Subcutaneous adipose tissue (tissue), 4 donors: ENCODE measurements around the gene KIF3C. TPM values are rescaled to one million over a fixed set of nuclear protein-coding genes. Genes with fewer than 3 reads are reported as not detected.

ENCODE experiments used
- total RNA-seq, 4 donors: library from RNA; depleted of rRNA; stranded (reverse); fragments of >200 nt; gene quantifications; one replicate each; pipeline ENCODE4 v1.1.0, GENCODE V29; 2016
- TF ChIP-seq, protein P1 (sequence below): fragments of 450-650 bp; IDR thresholded peaks from one replicate; pipeline ENCODE4 v1.5.1; 2016; ENCODE audit warnings: low read depth, mild to moderate bottlenecking, control low read depth, antibody characterized with exemption, moderate library complexity

Gene KIF3C
- total RNA-seq, 4 donors from 2014 or later = 1.8 to 5.8 (median 3.0) TPM

- TF ChIP-seq, protein P1, sequence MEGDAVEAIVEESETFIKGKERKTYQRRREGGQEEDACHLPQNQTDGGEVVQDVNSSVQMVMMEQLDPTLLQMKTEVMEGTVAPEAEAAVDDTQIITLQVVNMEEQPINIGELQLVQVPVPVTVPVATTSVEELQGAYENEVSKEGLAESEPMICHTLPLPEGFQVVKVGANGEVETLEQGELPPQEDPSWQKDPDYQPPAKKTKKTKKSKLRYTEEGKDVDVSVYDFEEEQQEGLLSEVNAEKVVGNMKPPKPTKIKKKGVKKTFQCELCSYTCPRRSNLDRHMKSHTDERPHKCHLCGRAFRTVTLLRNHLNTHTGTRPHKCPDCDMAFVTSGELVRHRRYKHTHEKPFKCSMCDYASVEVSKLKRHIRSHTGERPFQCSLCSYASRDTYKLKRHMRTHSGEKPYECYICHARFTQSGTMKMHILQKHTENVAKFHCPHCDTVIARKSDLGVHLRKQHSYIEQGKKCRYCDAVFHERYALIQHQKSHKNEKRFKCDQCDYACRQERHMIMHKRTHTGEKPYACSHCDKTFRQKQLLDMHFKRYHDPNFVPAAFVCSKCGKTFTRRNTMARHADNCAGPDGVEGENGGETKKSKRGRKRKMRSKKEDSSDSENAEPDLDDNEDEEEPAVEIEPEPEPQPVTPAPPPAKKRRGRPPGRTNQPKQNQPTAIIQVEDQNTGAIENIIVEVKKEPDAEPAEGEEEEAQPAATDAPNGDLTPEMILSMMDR = no peak
Measured at GRCh38 chr2:25980076-25980887, 2.0 kb downstream of the KIF3C start.

DNA sequence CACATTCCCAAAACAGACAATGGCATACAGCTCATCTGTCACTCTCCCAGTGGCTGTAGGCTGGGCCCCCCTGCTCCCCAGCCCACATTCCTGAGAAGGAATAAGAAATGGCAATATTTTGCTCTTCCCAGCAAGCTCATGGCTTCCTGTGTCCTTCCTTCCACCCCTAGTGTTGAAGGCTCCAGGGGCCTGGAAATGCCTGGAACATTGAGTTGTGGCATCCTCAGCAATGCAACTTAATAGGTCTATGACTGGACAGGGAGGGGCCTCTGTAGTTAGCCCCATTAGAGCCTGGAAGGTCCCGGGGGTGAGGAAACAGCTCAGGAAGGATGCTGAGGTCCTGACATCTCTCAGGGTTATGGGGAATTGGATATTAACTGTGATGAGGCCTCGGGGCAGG is 3.3 kb downstream of the KIF3C start:
- TF ChIP-seq, protein P1 = no peak

DNA sequence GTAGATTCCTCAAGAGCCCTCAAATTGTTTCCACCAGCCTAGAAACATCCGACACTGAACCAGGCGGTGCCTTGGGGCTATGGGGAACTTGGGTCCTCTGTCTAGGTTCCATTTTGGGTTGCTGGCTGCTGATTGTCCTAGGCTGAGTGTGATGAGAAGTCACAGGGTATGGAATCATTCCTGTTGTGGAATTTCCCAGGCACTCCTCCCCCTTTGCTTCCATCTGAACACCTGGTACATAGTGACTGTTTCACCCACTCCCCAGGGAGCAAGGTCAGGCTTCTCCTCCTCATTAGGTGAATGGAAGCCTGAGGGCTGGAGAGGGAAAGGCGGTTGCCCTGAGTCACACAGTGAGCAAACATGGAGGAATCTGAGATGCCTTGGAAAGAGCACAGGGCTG is 4.5 kb downstream of the KIF3C start:
- TF ChIP-seq, protein P1 = no peak

GRCh38 chr2:25976983-25977741 is 5.1 kb downstream of the KIF3C start:
- TF ChIP-seq, protein P1 = no peak

GRCh38 chr2:25972049-25972823 is 10.1 kb downstream of the KIF3C start:
- TF ChIP-seq, protein P1 = no peak

DNA sequence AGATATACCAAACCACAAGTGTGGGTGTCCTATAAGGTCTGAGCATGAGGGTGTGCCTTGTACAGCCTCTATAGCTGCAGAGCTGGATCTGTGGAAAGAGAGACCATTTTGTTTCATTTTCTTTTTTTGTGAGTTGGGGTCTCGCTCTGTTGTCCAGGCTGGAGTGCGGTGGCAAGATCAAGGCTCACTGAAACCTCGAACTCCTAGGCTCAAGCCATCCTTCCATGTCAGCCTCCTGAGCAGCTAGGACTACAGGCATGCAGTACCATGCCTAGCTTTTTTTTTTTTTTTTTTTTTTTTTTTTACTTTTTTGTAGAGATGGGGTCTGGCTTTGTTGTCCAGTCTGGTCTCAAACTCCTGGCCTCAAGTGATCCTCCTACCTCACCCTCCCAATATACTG is 10.7 kb downstream of the KIF3C start:
- TF ChIP-seq, protein P1 = no peak
